ENCODE measurements around the gene CDYL2. TPM values are rescaled to one million over a fixed set of nuclear protein-coding genes. Genes with fewer than 3 reads are reported as not detected.
"Not testable (repeated sequence)": the region's sequence is repeated elsewhere in the genome, so short reads cannot be mapped to it uniquely, and the experiment has no call there.

Gene CDYL2
- total RNA-seq, 1 donor from 2014 or later, result 3.4 TPM

DNA sequence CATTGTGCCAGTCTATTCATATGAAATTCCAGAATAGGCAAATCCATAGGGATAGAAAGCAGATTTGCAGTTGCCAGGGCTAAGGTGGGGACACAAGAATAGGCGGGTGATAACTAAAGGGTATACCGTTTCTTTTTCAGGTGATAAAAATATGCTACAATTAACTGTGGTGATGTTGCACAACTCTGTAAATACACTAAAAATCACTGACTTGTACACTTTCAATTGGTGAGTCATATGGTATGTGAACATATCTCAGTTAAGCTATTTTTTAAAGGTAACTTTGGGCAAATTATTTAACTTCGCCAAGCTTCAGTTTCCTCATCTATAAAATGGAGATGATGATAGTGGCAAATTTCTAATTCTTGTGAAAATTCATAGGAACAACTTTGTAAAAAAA, 65.9 kb downstream of the CDYL2 start:
- peaks cover 3% of the 10 kb centered on the region for H3K36me3 Mint-ChIP-seq (ENCODE audit: low read depth)
- no peak for ATAC-seq (ENCODE audit: low read depth)
- CTCF ChIA-PET, result no interaction called here

GRCh38 chr16:80735846-80736245, 68.6 kb downstream of the CDYL2 start:
- DNase-seq (no peak), ATAC-seq (ENCODE audit: low read depth) (no peak)
- intact Hi-C loops (cut with micrococcal nuclease), result no loop called here
- ChIA-PET CTCF (no interaction called here), POLR2A (no interaction called here)
- no peaks in the 10 kb centered on the region for H3K27me3 Mint-ChIP-seq
- H3K36me3 Mint-ChIP-seq (ENCODE audit: low read depth), result peaks cover 7% of the 10 kb centered on the region
- H3K4me1 Mint-ChIP-seq, result no peaks in the 10 kb centered on the region
- no peak overlapping the region for H3K27ac Mint-ChIP-seq
- TF ChIP-seq, protein P1, sequence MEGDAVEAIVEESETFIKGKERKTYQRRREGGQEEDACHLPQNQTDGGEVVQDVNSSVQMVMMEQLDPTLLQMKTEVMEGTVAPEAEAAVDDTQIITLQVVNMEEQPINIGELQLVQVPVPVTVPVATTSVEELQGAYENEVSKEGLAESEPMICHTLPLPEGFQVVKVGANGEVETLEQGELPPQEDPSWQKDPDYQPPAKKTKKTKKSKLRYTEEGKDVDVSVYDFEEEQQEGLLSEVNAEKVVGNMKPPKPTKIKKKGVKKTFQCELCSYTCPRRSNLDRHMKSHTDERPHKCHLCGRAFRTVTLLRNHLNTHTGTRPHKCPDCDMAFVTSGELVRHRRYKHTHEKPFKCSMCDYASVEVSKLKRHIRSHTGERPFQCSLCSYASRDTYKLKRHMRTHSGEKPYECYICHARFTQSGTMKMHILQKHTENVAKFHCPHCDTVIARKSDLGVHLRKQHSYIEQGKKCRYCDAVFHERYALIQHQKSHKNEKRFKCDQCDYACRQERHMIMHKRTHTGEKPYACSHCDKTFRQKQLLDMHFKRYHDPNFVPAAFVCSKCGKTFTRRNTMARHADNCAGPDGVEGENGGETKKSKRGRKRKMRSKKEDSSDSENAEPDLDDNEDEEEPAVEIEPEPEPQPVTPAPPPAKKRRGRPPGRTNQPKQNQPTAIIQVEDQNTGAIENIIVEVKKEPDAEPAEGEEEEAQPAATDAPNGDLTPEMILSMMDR (IDR thresholded peaks at IDR 0.05), result no peak
- H3K4me3 Mint-ChIP-seq, result no peak overlapping the region
- H3K9me3 Mint-ChIP-seq, result peaks cover 27% of the 10 kb centered on the region

More for the DNA sequence above, 65.9 kb downstream of the CDYL2 start:
- TF ChIP-seq, protein P1 (IDR thresholded peaks at IDR 0.05), result no peak
- H3K4me1 Mint-ChIP-seq, result no peaks in the 10 kb centered on the region
- intact Hi-C loops (cut with micrococcal nuclease), result no loop called here
- H3K4me3 Mint-ChIP-seq, result no peak overlapping the region
- H3K9me3 Mint-ChIP-seq, result peaks cover 22% of the 10 kb centered on the region
- DNase-seq, result no peak
- H3K27ac Mint-ChIP-seq, result no peak overlapping the region
- POLR2A ChIA-PET, result no interaction called here
- H3K27me3 Mint-ChIP-seq, result no peaks in the 10 kb centered on the region

- no peak for ATAC-seq (ENCODE audit: low read depth)
- Mint-ChIP-seq H3K36me3 (ENCODE audit: low read depth) (peaks cover 4% of the 10 kb centered on the region), H3K4me1 (no peaks in the 10 kb centered on the region), H3K9me3 (peaks cover 16% of the 10 kb centered on the region), H3K27ac (no peak overlapping the region), H3K4me3 (no peak overlapping the region), H3K27me3 (no peaks in the 10 kb centered on the region)
- TF ChIP-seq, protein P1 (IDR thresholded peaks at IDR 0.05), result no peak
- ChIA-PET CTCF (no interaction called here), POLR2A (no interaction called here)
- no peak for DNase-seq
- intact Hi-C loops (cut with micrococcal nuclease), result no loop called here
Observed at GRCh38 chr16:80733407-80733806, 71.0 kb downstream of the CDYL2 start.

- TF ChIP-seq, protein P1 (IDR thresholded peaks at IDR 0.05), result no peak
- H3K4me1 Mint-ChIP-seq, result no peaks in the 10 kb centered on the region
- no peaks in the 10 kb centered on the region for H3K27me3 Mint-ChIP-seq
- intact Hi-C loops (cut with micrococcal nuclease), result no loop called here
- ChIA-PET CTCF (no interaction called here), POLR2A (no interaction called here)
- no peak overlapping the region for H3K27ac Mint-ChIP-seq
- DNase-seq (no peak), ATAC-seq (ENCODE audit: low read depth) (no peak)
- no peak overlapping the region for H3K4me3 Mint-ChIP-seq
- H3K36me3 Mint-ChIP-seq (ENCODE audit: low read depth), result peaks cover 4% of the 10 kb centered on the region
- H3K9me3 Mint-ChIP-seq, result peaks cover 16% of the 10 kb centered on the region
Observed at GRCh38 chr16:80731915-80732314, 72.5 kb downstream of the CDYL2 start.

- intact Hi-C loops (cut with micrococcal nuclease); H3K36me3 Mint-ChIP-seq (ENCODE audit: low read depth); H3K4me1 Mint-ChIP-seq; H3K27ac Mint-ChIP-seq; CTCF ChIA-PET; H3K4me3 Mint-ChIP-seq; DNase-seq; H3K27me3 Mint-ChIP-seq; ATAC-seq (ENCODE audit: low read depth); POLR2A ChIA-PET: not testable (repeated sequence)
- peaks cover 17% of the 10 kb centered on the region for H3K9me3 Mint-ChIP-seq
Observed at GRCh38 chr16:80727066-80727763, 77.2 kb downstream of the CDYL2 start.
